Measurements from ENCODE around the gene SMIM8.

The SMIM8 gene

DNA sequence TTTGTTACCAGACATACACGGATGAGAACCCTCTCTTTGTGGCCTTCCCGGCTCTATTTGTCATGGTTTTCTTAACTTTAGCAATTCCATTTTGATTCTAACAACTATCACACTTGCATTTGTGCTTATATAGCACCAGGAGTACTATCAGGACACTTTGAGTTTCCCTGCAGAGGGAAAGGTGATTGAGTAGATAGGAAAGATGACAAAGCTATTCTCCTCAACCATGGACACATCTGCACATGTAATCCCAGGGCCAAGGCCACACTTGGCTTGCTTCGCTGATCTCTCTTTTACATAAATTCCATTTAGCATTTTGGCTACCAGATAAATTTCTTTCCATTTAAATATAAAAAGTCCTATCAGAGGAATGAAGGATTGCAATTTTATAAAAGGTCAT is 62.1 kb downstream of the SMIM8 start:
- TF ChIP-seq GATA1 (IDR thresholded peaks at IDR 0.05; ENCODE audit: low read depth, low read length), result no peak
- TF ChIP-seq POLR2A (IDR thresholded peaks at IDR 0.05; ENCODE audit: low read length), result no peak

DNA sequence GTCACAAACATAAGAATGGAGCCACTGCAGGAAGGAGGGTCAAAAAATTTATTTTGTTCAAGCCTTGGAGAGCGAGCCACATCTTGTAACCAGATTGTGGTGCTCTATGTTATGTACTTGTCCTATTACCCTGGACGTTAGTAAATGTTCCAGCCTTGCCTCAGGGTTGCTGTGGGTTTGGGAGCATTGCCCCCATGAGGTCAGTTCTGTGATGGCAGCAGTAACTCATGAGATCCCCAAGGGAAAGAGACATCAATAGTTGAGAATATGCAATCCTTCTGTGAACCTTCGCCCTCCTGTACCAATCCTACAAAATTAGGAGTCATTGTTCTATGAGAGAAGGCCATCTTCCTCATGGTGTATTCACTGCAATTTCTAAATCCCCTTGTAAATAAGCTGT is 68.9 kb downstream of the SMIM8 start:
- DNase-seq, result peak; percentile 42 to 66
- TF ChIP-seq POLR2A (IDR thresholded peaks at IDR 0.05; ENCODE audit: low read length), result no peak

More for the DNA sequence above, 62.1 kb downstream of the SMIM8 start:
- peak; percentile 8 to 14 for DNase-seq

All from erythroblast (primary cell).